GM19023 (cell line): Measurements from ENCODE around the gene LBX1.
"Not testable (repeated sequence)": the region's sequence is repeated elsewhere in the genome, so short reads cannot be mapped to it uniquely, and the experiment has no call there.

ENCODE experiments used
- ATAC-seq: cut with Tn5 transposase; IDR thresholded peaks from one replicate; pipeline ENCODE4 v1.9.1; 2021; ENCODE audit warnings: mild to moderate bottlenecking, moderate library complexity; ENCODE audit not compliant: unreplicated experiment

The LBX1 gene

DNA sequence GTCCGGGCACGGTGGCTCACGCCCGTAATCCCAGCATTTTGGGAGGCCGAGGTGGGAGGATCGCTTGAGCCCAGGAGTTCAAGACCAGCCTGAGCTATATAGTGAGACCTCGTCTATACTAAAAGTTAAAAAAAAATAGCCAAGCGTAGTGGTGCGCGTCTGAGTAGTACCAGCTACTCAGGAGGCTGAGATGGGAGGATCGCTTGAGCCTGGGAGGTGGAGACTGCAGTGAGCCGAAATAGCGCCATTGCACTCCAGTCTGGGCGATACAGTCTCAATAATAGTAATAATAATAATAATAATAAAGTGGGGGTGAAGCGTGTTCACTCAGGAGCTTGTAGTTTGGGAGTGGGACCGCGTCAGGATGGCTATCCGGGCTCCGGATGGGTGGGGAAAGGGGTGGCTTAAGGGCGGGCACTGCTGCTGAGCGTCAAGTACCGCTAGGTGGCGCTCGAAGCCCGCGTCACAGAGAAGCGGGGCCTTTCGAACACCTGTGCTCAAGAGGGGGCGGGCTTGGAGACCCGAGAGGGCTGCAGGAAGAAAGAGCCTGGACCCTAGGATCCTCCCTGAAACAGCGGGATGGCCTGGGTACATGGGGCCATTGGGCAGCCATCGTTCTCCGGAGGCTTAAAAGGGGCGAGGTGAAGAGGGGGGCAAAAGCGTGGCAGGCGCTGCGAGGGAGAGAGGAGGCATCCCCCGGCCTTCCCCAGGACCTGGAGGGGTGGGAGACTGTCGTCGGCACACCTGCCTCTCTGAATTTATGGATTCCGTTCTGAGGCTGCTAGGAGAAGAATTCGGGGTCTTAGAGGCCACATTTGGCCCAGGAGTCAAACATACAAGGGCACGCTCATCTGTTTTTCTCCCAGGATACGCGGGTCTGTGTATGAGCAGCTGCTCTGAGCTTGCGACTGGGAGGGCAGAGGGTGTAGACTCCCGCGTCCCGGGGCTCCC, 14.5 kb downstream of the LBX1 start:
- no peak for ATAC-seq

DNA sequence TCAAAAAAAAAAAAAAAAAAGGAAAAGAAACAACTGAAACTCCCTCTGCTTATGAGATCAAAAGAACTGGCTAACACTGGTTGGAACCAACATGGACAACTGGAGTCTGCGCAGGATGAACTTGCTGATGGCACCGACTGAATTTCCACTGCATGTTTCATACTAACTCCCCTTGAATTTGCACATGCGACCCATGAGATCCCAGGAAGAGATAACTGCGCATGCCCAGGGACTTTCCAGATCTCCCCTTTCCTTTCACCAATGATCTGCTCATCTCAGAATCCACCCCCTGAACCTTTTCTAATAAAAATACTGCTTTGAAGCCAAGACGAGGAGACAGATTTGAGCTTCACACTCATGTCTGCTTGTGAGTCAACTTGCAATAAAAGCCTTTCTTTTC, 20.7 kb downstream of the LBX1 start:
- no peak for ATAC-seq

DNA sequence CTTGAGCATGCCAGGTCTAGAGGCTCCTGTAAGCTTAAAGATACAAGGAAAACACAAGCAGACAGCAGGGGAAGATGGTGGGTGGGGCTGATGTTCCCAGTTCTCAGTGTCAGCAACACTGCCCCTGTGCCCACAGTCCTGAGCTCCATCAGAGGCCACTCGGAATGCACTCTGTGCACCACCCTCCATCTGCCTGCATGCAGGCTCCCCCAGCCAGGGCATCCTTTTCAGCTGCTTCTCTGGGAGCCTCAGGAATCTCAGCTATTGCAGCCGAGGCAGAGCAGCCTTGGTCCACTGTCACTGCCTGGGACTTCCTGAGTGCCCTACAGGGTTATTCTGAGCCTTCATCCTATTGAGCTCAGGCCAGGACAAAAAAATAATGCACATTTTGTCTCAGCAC, 22.2 kb downstream of the LBX1 start:
- no peak for ATAC-seq

DNA sequence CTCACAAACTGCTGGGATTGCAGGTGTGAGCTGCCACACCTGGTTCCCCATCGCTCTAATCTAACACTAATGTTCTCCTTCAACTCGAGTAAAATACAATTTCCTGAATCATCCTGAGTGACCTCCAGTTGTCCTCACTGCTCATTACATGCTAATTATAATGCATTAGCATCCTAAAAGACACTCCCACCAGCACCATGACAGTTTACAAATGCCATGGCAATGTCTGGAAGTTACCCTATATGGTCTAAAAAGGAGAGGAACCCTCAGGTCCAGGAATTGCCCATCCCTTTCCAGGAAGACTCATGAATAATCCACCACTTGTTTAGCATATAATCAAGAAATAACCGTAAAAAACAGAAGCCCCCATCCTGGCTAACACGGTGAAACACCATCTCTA, 26.6 kb downstream of the LBX1 start:
- not testable (repeated sequence) for ATAC-seq

DNA sequence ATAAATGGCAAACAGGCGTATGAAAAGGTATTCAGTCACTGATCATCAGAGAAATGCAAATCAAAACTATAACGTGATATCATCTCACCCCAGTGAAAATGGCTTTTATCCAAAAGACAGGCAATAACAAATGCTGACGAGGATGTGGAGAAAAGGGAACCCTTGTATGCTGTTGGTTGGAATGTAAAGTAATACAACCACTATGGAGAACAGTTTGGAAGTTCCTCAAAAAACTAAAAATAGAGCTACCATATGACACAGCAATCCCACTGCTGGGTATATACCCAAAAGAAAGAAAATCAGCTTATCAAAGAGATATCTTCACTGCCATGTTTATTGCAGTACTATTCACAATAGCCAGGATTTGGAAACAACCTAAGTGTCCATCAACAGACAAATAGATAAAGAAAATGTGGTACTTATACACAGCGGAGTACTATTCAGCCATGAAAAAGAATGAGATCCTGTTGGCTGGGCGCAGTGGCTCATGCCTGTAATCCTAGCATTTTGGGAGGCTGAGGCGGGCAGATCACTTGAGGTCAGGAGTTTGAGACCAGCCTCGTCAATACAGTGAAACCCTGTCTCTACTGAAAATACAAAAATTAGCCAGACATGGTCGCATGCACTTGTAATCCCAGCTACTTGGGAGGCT, 30.8 kb downstream of the LBX1 start:
- not testable (repeated sequence) for ATAC-seq

DNA sequence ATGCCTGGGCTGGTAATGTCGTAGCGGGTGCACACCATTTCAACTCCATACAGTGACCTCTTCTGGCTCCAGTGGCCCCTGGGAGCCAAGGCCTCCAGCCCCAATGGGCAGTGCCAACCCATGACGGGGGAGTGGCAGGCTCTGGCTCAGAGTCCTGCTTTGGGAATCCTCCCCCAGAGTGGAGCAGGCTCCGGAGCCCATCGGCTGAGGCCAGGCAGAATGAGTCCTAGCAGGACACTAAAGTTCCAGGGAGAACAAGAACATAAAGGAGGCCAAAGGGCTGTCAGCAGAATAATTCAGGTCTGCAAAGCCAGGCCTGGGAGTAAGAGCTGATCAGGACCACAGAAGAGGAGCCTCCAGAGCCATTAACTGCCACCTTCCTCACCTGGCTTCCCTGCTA, 33.3 kb downstream of the LBX1 start:
- no peak for ATAC-seq

DNA sequence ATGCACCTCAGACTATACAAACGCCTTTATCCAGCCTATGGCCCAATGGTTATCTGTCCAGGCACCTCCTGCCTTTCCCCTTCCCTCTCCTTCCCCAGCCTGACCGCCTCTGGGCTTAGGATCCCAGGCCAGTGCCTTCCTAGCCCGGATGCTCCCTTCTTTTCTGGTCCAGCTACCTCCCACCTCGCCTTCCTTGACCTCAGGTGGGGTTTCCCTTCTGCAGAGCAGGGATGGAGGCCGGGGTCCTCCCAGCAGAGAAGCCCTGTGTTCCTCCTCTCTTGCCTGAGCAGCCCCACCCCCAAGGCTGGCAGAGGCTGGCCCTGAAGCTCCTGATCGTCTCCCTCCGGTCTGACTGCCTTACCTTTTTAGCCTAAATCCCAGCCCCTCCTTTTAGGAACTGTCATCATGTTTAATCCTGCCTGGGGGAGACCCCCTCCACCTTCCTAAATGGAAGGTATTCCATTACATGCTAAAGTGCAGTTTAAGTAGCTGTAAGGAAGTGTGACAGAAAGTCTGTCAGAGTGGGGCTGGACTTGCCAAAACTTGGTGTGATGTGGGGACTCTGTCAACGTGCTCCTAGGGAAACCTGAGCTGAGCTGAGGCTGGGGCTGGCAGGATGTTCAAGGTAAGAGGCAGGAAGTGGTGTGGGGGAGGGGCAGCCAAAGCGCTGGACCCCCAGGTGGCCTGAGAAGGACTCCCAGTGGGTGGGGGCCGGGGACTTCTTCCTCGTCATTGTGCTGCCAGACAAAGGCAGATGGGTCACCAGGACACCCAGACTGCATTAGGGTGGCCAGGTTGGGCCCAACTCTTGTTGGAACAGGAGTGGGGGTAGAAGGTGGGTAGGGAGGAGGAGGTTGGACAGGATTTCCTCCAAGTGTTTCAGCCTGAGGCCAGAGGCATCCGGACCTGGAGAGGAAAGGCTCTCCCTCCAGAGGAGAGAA, 39.5 kb downstream of the LBX1 start:
- ATAC-seq = no peak

DNA sequence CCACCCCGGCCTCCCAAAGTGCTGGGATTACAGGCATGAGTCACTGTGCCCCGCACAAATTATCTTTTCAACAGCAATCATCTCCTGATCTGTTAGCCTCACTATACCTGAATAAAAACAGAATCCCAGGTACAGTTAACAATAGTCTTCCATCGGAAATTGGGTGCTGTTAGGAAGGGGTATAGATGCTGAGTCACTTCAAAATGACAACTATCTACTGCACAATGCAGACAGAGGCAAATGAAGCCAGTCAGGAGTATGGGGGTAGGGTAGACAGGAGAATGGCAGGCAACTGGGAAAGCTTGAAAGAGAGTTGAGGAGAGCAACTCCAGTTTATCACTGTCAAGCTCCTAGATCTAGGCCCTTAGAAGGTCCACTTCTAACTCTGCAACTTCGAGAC, 40.3 kb downstream of the LBX1 start:
- ATAC-seq = no peak

DNA sequence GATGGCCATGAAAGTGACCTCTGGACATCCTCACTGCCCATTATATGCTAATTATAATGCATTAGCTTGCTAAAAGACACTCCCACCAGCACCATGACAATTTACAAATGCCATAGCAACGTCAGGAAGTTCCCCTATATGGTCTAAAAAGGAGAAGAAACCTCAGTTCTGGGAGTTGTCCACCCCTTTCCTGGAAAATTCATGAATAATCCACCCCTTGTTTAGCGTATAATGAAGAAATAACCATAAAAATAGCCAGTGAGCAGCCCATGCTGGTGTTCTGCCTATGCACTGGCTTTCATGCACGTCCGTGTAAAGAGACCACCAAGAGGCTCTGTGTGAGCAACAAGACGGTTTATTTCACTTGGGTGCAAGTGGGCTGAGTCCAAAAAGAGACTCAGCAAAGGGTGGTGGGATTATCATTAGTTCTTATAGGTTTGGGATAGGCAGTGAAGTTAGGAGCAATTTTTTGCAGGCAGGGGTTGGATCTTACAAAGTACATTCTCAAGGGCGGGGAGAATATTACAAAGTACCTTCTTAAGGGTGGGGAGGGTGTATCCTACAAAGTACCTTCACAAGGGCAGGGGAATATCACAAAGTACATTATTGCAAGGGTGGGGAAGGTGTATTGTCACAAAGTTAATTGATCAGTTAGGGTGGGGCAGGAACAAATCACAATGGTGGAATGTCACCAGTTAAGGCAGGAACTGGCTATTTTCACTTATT, 45.6 kb downstream of the LBX1 start:
- no peak for ATAC-seq

DNA sequence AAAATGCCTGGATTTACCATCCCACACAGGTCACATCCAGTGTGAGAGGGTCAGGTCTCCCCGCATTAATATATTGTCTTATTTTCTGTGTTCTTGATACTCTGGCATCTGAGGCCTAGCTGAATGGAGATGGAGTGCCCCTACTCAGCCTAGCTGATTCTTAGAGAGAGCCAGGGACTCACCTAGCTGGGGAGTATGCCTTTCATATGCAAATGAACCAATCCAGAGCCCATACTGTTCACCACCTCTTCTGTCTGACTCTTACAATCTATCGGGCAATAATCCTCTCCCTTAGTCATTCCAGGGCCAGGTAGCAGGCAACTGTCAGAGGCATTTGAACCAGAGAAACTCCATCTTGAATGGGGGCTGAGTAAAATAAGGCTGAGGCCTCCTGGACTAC, 46.3 kb downstream of the LBX1 start:
- ATAC-seq = no peak
